Calu3 (cell line): ENCODE measurements around the gene TMEM204. TPM values are rescaled to one million over a fixed set of nuclear protein-coding genes. Genes with fewer than 3 reads are reported as not detected.

ENCODE experiments used
- BruUV-seq: library from RNA; stranded (reverse); fragments of 400-500 nt; replicated peaks from 2 replicates; lab custom pipeline; 2021; lab: Mats Ljungman, UMichigan
- CTCF ChIA-PET: fragments of 300-600 bp; sonication (Branson Sonifier 250); formaldehyde crosslinking; loops from one replicate; lab custom pipeline; 2022; ENCODE audit warnings: antibody characterized with exemption; lab: Charles Lee
- DNase-seq: peaks from one replicate; pipeline ENCODE4 v3.0.0; 2022
- H3K27ac Mint-ChIP-seq: one replicate; pipeline ENCODE4 v1.8.0; 2022; ENCODE audit warnings: mixed read lengths; ENCODE audit not compliant: unreplicated experiment
- H3K27me3 Mint-ChIP-seq: one replicate; pipeline ENCODE4 v1.8.0; 2022; ENCODE audit warnings: mixed read lengths; ENCODE audit not compliant: unreplicated experiment
- H3K36me3 Mint-ChIP-seq: one replicate; pipeline ENCODE4 v1.8.0; 2022; ENCODE audit warnings: mild to moderate bottlenecking, moderate library complexity, mixed read lengths; ENCODE audit not compliant: insufficient read depth, unreplicated experiment
- H3K4me1 Mint-ChIP-seq: one replicate; pipeline ENCODE4 v1.8.0; 2022; ENCODE audit warnings: mild to moderate bottlenecking, low read depth, mixed read lengths; ENCODE audit not compliant: unreplicated experiment
- H3K4me3 Mint-ChIP-seq: one replicate; pipeline ENCODE4 v1.8.0; 2022; ENCODE audit warnings: mild to moderate bottlenecking, low read depth, moderate library complexity, mixed read lengths; ENCODE audit not compliant: unreplicated experiment
- H3K9me3 Mint-ChIP-seq: one replicate; pipeline ENCODE4 v1.8.0; 2022; ENCODE audit warnings: low read depth, mixed read lengths; ENCODE audit not compliant: unreplicated experiment
- CTCF ChIP-seq: fragments of 200-600 bp; IDR thresholded peaks from one replicate; pipeline ENCODE4 v1.8.0; 2022; ENCODE audit warnings: antibody characterized with exemption; ENCODE audit not compliant: unreplicated experiment
- intact Hi-C: fragments of 100-400 bp; cut with micrococcal nuclease; formaldehyde crosslinking; loops from one replicate; pipeline ENCODE4 v1.10.0; 2022; ENCODE audit not compliant: unreplicated experiment
- total RNA-seq: library from RNA; stranded (reverse); gene quantifications from 2 replicates; pipeline ENCODE4 v1.2.3, GENCODE V29; 2022

TMEM204 gene
- total RNA-seq, 1 experiment from 2014 or later: not detected

DNA sequence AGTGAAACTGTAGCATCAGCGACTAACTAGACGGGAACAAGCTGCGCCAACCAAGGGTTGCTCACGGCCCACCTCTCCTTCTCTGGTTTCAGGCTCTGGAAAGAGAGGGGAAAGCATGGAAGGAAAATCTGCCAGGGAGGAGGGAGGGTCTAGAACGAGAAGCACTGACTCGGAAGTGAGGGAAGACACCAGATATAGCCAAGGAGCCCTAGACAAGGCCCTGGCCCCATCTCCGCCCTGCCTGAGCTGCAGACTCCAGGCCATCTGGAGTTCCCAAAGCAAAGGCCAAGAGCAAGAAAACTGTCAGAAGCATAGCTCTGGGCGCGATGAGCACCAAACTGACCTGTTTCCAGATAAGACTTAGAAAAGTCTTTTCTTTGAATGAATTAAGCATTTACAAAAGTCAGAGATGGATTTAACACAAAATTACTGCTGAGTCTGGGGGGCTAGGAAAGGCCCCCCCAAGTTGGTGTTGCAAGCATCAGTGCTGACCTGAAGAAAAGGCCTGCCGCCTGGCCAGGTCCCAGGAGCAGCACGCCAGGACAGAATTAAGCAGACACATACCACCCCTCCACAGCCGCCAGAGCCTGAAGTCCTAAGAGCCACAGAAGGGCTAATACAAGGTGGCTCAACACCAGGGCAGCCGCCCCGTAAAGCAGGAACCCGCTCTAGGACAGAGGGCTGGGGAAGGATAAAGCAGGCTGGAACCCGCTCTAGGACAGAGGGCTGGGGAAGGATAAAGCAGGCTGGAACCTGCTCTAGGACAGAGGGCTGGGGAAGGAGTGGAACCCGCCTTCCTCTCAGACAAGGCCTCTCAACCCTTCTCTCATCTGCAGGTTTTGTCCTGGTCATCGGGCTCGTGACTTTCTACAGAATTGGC is 20.7 kb downstream of the TMEM204 start:
- CTCF ChIA-PET: no interaction called here
- BruUV-seq: no TSS peak
- Mint-ChIP-seq H3K9me3 (no peaks in the 10 kb centered on the region), H3K36me3 (no peaks in the 10 kb centered on the region), H3K4me3 (no peak overlapping the region), H3K27ac (no peak overlapping the region), H3K4me1 (no peaks in the 10 kb centered on the region), H3K27me3 (no peaks in the 10 kb centered on the region)
- no peak for DNase-seq
- intact Hi-C loops: no loop called here
- no peak for TF ChIP-seq CTCF

- DNase-seq: no peak
- H3K27ac Mint-ChIP-seq: no peak overlapping the region
- H3K36me3 Mint-ChIP-seq: no peaks in the 10 kb centered on the region
- BruUV-seq: no TSS peak
- H3K9me3 Mint-ChIP-seq: no peaks in the 10 kb centered on the region
- intact Hi-C loops: no loop called here
- H3K27me3 Mint-ChIP-seq: no peaks in the 10 kb centered on the region
- H3K4me1 Mint-ChIP-seq: no peaks in the 10 kb centered on the region
- CTCF ChIA-PET: no interaction called here
- no peak for TF ChIP-seq CTCF
- no peak overlapping the region for H3K4me3 Mint-ChIP-seq
Observed at GRCh38 chr16:1554826-1555445, 21.5 kb downstream of the TMEM204 start.

DNA sequence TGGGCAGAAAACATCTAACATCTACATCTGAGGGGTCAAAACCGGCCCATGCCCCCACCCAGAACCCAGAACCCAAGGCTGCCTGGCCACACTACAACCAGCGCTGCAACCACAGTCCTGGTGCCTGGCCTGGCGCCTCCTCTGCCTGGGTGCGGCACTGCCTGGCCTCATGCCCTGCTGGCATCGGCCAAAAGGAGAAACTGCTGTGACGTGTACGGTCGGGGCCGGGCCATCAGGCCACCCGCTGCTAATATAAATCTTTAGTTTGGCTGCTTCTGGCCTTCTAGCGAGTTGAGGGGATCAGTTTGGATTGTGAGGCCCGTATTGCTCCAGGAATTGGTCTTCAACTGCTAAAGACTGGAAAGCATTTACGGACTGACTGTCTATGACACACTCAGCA is 22.8 kb downstream of the TMEM204 start:
- CTCF ChIA-PET: no interaction called here
- H3K4me3 Mint-ChIP-seq: no peak overlapping the region

GRCh38 chr16:1557074-1557473 is 23.6 kb downstream of the TMEM204 start:
- no peak overlapping the region for H3K27ac Mint-ChIP-seq
- no peak overlapping the region for H3K4me3 Mint-ChIP-seq
- CTCF ChIA-PET: no interaction called here
- intact Hi-C loops: no loop called here
- H3K27me3 Mint-ChIP-seq: no peaks in the 10 kb centered on the region
- H3K9me3 Mint-ChIP-seq: no peaks in the 10 kb centered on the region
- DNase-seq: no peak
- no peak for TF ChIP-seq CTCF
- H3K4me1 Mint-ChIP-seq: no peaks in the 10 kb centered on the region
- peaks cover 9% of the 10 kb centered on the region for H3K36me3 Mint-ChIP-seq
- no TSS peak for BruUV-seq

More for the DNA sequence above, 22.8 kb downstream of the TMEM204 start:
- no peak for DNase-seq
- H3K36me3 Mint-ChIP-seq: peaks cover 4% of the 10 kb centered on the region
- no peak overlapping the region for H3K27ac Mint-ChIP-seq
- BruUV-seq: no TSS peak
- H3K27me3 Mint-ChIP-seq: no peaks in the 10 kb centered on the region
- intact Hi-C loops: no loop called here
- H3K9me3 Mint-ChIP-seq: no peaks in the 10 kb centered on the region
- TF ChIP-seq CTCF: no peak
- no peaks in the 10 kb centered on the region for H3K4me1 Mint-ChIP-seq
